ENCODE data around the gene CAPNS1. TPM values are rescaled to one million over a fixed set of nuclear protein-coding genes. Genes with fewer than 3 reads are reported as not detected.

Gene CAPNS1
- total and polyA plus RNA-seq, 2 experiments from 2014 or later: 199 to 320 TPM

- no peak for DNase-seq (ENCODE audit: low spot score)
- Histone ChIP-seq H3K27me3 (no peaks in the 10 kb centered on the region), H3K36me3 (replicated peaks; ENCODE audit: insufficient read depth, low read depth) (no peaks in the 10 kb centered on the region), H3K4me1 (ENCODE audit: insufficient read depth) (no peaks in the 10 kb centered on the region), H3K79me2 (peaks cover 18% of the 10 kb centered on the region), H3K4me2 (no peak overlapping the region), H3K9me2 (replicated peaks; ENCODE audit: insufficient read depth) (no peaks in the 10 kb centered on the region), H3K27ac (no peak overlapping the region), H2AFZ (no peak overlapping the region), H4K20me1 (ENCODE audit: insufficient read depth, poor library complexity, severe bottlenecking) (peaks cover 9% of the 10 kb centered on the region), H3K9me3 (ENCODE audit: low read depth) (no peaks in the 10 kb centered on the region), H3K4me3 (no peak overlapping the region)
- 81% methylated on average over 12 of the region's 12 CpGs for WGBS (ENCODE audit: low lambda C conversion rate, missing lambda C conversion rate)
- TF ChIP-seq, protein P1, sequence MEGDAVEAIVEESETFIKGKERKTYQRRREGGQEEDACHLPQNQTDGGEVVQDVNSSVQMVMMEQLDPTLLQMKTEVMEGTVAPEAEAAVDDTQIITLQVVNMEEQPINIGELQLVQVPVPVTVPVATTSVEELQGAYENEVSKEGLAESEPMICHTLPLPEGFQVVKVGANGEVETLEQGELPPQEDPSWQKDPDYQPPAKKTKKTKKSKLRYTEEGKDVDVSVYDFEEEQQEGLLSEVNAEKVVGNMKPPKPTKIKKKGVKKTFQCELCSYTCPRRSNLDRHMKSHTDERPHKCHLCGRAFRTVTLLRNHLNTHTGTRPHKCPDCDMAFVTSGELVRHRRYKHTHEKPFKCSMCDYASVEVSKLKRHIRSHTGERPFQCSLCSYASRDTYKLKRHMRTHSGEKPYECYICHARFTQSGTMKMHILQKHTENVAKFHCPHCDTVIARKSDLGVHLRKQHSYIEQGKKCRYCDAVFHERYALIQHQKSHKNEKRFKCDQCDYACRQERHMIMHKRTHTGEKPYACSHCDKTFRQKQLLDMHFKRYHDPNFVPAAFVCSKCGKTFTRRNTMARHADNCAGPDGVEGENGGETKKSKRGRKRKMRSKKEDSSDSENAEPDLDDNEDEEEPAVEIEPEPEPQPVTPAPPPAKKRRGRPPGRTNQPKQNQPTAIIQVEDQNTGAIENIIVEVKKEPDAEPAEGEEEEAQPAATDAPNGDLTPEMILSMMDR (IDR thresholded peaks at IDR 0.05; ENCODE audit: poor library complexity): no peak
- TF ChIP-seq EZH2 (IDR thresholded peaks at IDR 0.05; ENCODE audit: borderline replicate concordance): no peak
- TF ChIP-seq EZH2phosphoT487 (IDR thresholded peaks at IDR 0.05; ENCODE audit: low read depth, severe bottlenecking, unreplicated experiment): no peak
These were observed 2.7 kb upstream of the CAPNS1 start for GRCh38 chr19:36136964-36137686.

GRCh38 chr19:36139120-36139472 lies 770 bp upstream of the CAPNS1 start:
- TF ChIP-seq EZH2phosphoT487 (IDR thresholded peaks at IDR 0.05; ENCODE audit: low read depth, severe bottlenecking, unreplicated experiment) (no peak), EZH2 (IDR thresholded peaks at IDR 0.05; ENCODE audit: borderline replicate concordance) (no peak)
- TF ChIP-seq, protein P1 (IDR thresholded peaks at IDR 0.05; ENCODE audit: poor library complexity): no peak
- H3K27me3 ChIP-seq: no peaks in the 10 kb centered on the region
- peak overlapping the region; percentile 56 for H3K4me3 ChIP-seq
- 68% methylated on average over 7 of the region's 7 CpGs for WGBS (ENCODE audit: low lambda C conversion rate, missing lambda C conversion rate)
- peaks cover 25% of the 10 kb centered on the region for H3K79me2 ChIP-seq
- H3K36me3 ChIP-seq (replicated peaks; ENCODE audit: insufficient read depth, low read depth): no peaks in the 10 kb centered on the region
- no peak for DNase-seq (ENCODE audit: low spot score)
- H3K27ac ChIP-seq: peak overlapping the region; percentile 98
- peak overlapping the region; percentile 89 for H3K4me2 ChIP-seq
- H3K9me2 ChIP-seq (replicated peaks; ENCODE audit: insufficient read depth): no peaks in the 10 kb centered on the region
- no peaks in the 10 kb centered on the region for H3K4me1 ChIP-seq (ENCODE audit: insufficient read depth)
- no peaks in the 10 kb centered on the region for H3K9me3 ChIP-seq (ENCODE audit: low read depth)
- H4K20me1 ChIP-seq (ENCODE audit: insufficient read depth, poor library complexity, severe bottlenecking): peaks cover 9% of the 10 kb centered on the region
- peak overlapping the region; percentile 83 for H2AFZ ChIP-seq

- Histone ChIP-seq H3K27me3 (no peaks in the 10 kb centered on the region), H3K4me3 (peak overlapping the region; percentile 98), H3K9me3 (ENCODE audit: low read depth) (no peaks in the 10 kb centered on the region), H3K4me2 (peak overlapping the region; percentile 93), H3K9me2 (replicated peaks; ENCODE audit: insufficient read depth) (no peaks in the 10 kb centered on the region), H3K4me1 (ENCODE audit: insufficient read depth) (no peaks in the 10 kb centered on the region), H3K36me3 (replicated peaks; ENCODE audit: insufficient read depth, low read depth) (no peaks in the 10 kb centered on the region), H2AFZ (peak overlapping the region; percentile 62), H3K79me2 (peaks cover 25% of the 10 kb centered on the region), H4K20me1 (ENCODE audit: insufficient read depth, poor library complexity, severe bottlenecking) (peaks cover 9% of the 10 kb centered on the region), H3K27ac (peak overlapping the region; percentile 100)
- DNase-seq (ENCODE audit: low spot score): peak; percentile 71
- TF ChIP-seq, protein P1 (IDR thresholded peaks at IDR 0.05; ENCODE audit: poor library complexity): no peak
- TF ChIP-seq EZH2phosphoT487 (IDR thresholded peaks at IDR 0.05; ENCODE audit: low read depth, severe bottlenecking, unreplicated experiment): no peak
- TF ChIP-seq EZH2 (IDR thresholded peaks at IDR 0.05; ENCODE audit: borderline replicate concordance): no peak
- under 1% methylated on average over 24 of the region's 31 CpGs for WGBS (ENCODE audit: low lambda C conversion rate, missing lambda C conversion rate)
These were observed 605 bp downstream of the CAPNS1 start for GRCh38 chr19:36140304-36141038.
